Body of pancreas (tissue), 4 donors: ENCODE results near the gene STMP1.

Experiments
- CTCF ChIP-seq, 7 experiments: fragments of 450-650 bp in 4 of 7; fragments of 200-600 bp in 3 of 7; sonication (generic) in 3 of 7; IDR thresholded peaks; one replicate each; pipeline ENCODE4 v1.5.1; 2016 to 2019; ENCODE audit warnings: antibody characterized with exemption in 7 of 7
- POLR2A ChIP-seq, 3 donors: fragments of 450-650 bp; IDR thresholded peaks; one replicate each; pipeline ENCODE4 v1.6.1; 2016; ENCODE audit warnings: antibody characterized with exemption in 3 of 3, mild to moderate bottlenecking in 2 of 3

DNA sequence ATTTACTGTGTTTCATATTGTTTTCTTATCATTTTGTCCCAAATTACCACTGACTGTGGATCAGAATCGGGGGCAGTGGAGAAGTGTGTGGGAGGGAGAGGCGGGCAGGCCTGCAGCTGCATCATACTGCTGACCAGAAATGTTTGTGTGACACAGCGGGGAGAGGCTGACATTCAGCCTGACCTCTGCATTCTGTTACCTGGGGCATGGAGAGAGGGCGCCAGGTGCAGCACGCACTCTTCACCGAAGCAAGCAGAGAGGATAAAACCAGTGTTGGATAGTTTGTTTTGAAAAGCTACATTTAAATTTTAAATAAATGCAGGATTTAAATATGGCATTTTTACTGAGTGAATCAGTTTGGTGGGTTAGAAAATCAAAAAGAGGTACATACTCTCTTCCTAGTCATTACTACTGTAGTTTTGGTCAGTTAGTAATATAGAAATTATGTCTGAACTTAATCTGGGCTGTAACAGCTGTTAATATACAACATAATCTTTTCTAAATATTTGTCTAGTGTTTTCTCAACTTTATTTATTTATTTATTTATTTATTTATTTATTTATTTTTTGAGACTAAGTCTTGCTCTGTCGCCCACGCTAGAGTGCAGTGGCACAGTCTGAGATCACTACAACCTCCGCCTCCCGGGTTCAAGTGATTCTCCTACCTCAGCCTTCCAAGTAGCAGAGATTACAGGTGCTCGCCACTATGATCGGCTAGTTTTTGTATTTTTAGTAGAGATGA, 8.8 kb upstream of the STMP1 start:
- no peak for TF ChIP-seq CTCF (IDR thresholded peaks at IDR 0.05)
- TF ChIP-seq POLR2A (IDR thresholded peaks at IDR 0.05) = no peak
